ENCODE results near the gene SUCLA2. TPM values are rescaled to one million over a fixed set of nuclear protein-coding genes. Genes with fewer than 3 reads are reported as not detected.

The SUCLA2 gene
- total RNA-seq, 1 donor from 2014 or later, result 34.9 TPM

Other genes with a start within 250 kb of the SUCLA2 start
- gene NUDT15, start 36.5 kb upstream of the SUCLA2 start, total RNA-seq, result 13.2 TPM
- 39.7 TPM for gene MED4, start 93.8 kb upstream of the SUCLA2 start, total RNA-seq
- 802 TPM for gene ITM2B, start 231.9 kb upstream of the SUCLA2 start, total RNA-seq

Data from upper lobe of right lung (tissue), 1 donor.